ENCODE results near the gene CEP85. TPM values are rescaled to one million over a fixed set of nuclear protein-coding genes. Genes with fewer than 3 reads are reported as not detected.

The CEP85 gene
- total RNA-seq, 1 experiment from 2014 or later, result 37.2 TPM

DNA sequence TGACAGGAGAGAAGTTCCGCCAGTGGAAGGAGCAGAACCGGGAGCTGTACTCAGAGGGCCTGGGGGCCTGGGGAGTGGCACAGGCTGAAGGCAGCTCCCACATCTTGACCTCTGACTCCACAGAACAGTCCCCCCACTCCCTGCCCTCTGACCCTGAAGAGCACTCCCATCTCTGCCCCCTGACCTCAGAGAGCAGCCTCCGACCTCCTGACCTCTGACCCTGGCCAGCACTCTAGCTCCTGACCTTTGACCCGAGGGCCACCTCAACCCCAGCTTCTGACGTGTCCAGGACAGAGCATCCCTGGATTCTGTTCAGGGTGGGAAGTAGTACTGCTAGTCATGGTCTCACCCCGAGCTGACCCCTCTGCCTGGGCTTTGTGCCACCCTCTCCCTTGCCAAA lies 44.7 kb upstream of the CEP85 start:
- Histone ChIP-seq H3K36me3 (ENCODE audit: control insufficient read depth in 1 of 2, insufficient read depth in 2 of 2, low read length in 2 of 2) (no peaks in the 10 kb centered on the region; a peak in 1 of 4 replicates), H3K4me2 (ENCODE audit: low read length) (no peak overlapping the region), H3K27me3 (ENCODE audit: insufficient read depth, low read length) (no peaks in the 10 kb centered on the region), H4K20me1 (ENCODE audit: insufficient read depth) (no peaks in the 10 kb centered on the region), H3K4me1 (ENCODE audit: control insufficient read depth in 1 of 2, insufficient read depth in 2 of 2, low read length in 2 of 2) (no peaks in the 10 kb centered on the region), H2AFZ (ENCODE audit: low read depth, low read length, poor library complexity, severe bottlenecking) (no peak overlapping the region), H3K79me2 (ENCODE audit: insufficient read depth, low read length) (no peaks in the 10 kb centered on the region), H3K9me2 (ENCODE audit: insufficient read depth) (no peaks in the 10 kb centered on the region), H3K9me3 (ENCODE audit: control insufficient read depth in 1 of 2, insufficient read depth in 1 of 2, low read depth in 1 of 2, low read length in 2 of 2) (no peaks in the 10 kb centered on the region), H3K9ac (ENCODE audit: low read length) (no peak overlapping the region), H3K27ac (ENCODE audit: low read depth, low read length) (no peak overlapping the region), H3K4me3 (replicated peaks in 1 of 2; ENCODE audit: low read depth in 1 of 2, low read length in 2 of 2) (no peak overlapping the region)
- RAD21 ChIA-PET (ENCODE audit: low non-redundant PET in 1 of 2, low total read pairs in 2 of 2, uncharacterized antibody in 2 of 2, unreplicated experiment in 2 of 2), result no interaction called here
- TSS peak; percentile 50 for BruUV-seq (replicated peaks)
- CTCF ChIA-PET, result interaction anchor here (2.6 kb wide), 2 partner anchors 12 to 44 kb away, joined by 13 to 16 read pairs; partner anchors contain the start of genes CEP85 and CNKSR1
- TF ChIP-seq JUND (IDR thresholded peaks at IDR 0.05) (no peak), SIN3A (IDR thresholded peaks at IDR 0.05; ENCODE audit: low read depth) (no peak), TCF7L2 (IDR thresholded peaks at IDR 0.05; ENCODE audit: borderline replicate concordance, extremely low read depth, insufficient read depth, insufficient read length) (no peak), EZH2 (IDR thresholded peaks at IDR 0.05) (no peak), POLR2A (IDR thresholded peaks at IDR 0.05; ENCODE audit: borderline replicate concordance, extremely low read depth, insufficient read depth, insufficient read length) (no peak), CBX3 (IDR thresholded peaks at IDR 0.05; ENCODE audit: low read depth) (no peak), ELF1 (IDR thresholded peaks at IDR 0.05; ENCODE audit: borderline replicate concordance, low read depth) (no peak), EGR1 (IDR thresholded peaks at IDR 0.05; ENCODE audit: low read depth) (no peak), EZH2phosphoT487 (IDR thresholded peaks at IDR 0.05; ENCODE audit: borderline replicate concordance) (no peak), FOSL1 (IDR thresholded peaks at IDR 0.05; ENCODE audit: low read depth) (no peak), RAD21 (IDR thresholded peaks at IDR 0.05; ENCODE audit: low read depth) (no peak), ZFX (IDR thresholded peaks at IDR 0.05) (no peak), SRF (IDR thresholded peaks at IDR 0.05; ENCODE audit: low read depth) (no peak), YY1 (IDR thresholded peaks at IDR 0.05; ENCODE audit: extremely low read depth, insufficient replicate concordance, low read depth, low read length) (no peak), SP1 (IDR thresholded peaks at IDR 0.05; ENCODE audit: low read depth) (no peak), CEBPB (IDR thresholded peaks at IDR 0.05; ENCODE audit: low read depth) (no peak), POLR2AphosphoS5 (IDR thresholded peaks at IDR 0.05; ENCODE audit: low read depth, low read length) (no peak)
- TF ChIP-seq, protein P1, sequence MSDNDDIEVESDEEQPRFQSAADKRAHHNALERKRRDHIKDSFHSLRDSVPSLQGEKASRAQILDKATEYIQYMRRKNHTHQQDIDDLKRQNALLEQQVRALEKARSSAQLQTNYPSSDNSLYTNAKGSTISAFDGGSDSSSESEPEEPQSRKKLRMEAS (IDR thresholded peaks at IDR 0.05), result no peak
- TF ChIP-seq, protein P2, sequence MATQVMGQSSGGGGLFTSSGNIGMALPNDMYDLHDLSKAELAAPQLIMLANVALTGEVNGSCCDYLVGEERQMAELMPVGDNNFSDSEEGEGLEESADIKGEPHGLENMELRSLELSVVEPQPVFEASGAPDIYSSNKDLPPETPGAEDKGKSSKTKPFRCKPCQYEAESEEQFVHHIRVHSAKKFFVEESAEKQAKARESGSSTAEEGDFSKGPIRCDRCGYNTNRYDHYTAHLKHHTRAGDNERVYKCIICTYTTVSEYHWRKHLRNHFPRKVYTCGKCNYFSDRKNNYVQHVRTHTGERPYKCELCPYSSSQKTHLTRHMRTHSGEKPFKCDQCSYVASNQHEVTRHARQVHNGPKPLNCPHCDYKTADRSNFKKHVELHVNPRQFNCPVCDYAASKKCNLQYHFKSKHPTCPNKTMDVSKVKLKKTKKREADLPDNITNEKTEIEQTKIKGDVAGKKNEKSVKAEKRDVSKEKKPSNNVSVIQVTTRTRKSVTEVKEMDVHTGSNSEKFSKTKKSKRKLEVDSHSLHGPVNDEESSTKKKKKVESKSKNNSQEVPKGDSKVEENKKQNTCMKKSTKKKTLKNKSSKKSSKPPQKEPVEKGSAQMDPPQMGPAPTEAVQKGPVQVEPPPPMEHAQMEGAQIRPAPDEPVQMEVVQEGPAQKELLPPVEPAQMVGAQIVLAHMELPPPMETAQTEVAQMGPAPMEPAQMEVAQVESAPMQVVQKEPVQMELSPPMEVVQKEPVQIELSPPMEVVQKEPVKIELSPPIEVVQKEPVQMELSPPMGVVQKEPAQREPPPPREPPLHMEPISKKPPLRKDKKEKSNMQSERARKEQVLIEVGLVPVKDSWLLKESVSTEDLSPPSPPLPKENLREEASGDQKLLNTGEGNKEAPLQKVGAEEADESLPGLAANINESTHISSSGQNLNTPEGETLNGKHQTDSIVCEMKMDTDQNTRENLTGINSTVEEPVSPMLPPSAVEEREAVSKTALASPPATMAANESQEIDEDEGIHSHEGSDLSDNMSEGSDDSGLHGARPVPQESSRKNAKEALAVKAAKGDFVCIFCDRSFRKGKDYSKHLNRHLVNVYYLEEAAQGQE (IDR thresholded peaks at IDR 0.05; ENCODE audit: low read depth), result no peak
- TF ChIP-seq, protein P3, sequence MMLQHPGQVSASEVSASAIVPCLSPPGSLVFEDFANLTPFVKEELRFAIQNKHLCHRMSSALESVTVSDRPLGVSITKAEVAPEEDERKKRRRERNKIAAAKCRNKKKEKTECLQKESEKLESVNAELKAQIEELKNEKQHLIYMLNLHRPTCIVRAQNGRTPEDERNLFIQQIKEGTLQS (IDR thresholded peaks at IDR 0.05), result no peak
- ATAC-seq (no peak), DNase-seq (ENCODE audit: low read depth, low spot score) (no peak)
- POLR2A ChIA-PET, result no interaction called here
- intact Hi-C loops (cut with micrococcal nuclease), result no loop called here
